ENCODE data around the gene DCP1A. TPM values are rescaled to one million over a fixed set of nuclear protein-coding genes. Genes with fewer than 3 reads are reported as not detected.
"Not testable (repeated sequence)": the region's sequence is repeated elsewhere in the genome, so short reads cannot be mapped to it uniquely, and the experiment has no call there.

DCP1A gene
- polyA plus RNA-seq: 65.0 TPM

- no peaks in the 10 kb centered on the region for H3K9me3 Mint-ChIP-seq
- peak within 1 kb of the TSS; percentile 97 to 98 (median 98) for H3K27ac Mint-ChIP-seq
- peak within 1 kb of the TSS; percentile 98 to 100 (median 98) for H3K4me3 Mint-ChIP-seq
- H3K27me3 Mint-ChIP-seq: no peaks in the 10 kb centered on the region
- peaks cover 16 to 32% (median 26%) of the 10 kb centered on the region in 3 donors for H3K4me1 Mint-ChIP-seq
- H3K36me3 Mint-ChIP-seq: peaks cover 2% of the 10 kb centered on the region
Measured at GRCh38 chr3:53347261-53348064, at the start of gene DCP1A. TSS of gene DCP1A (minus strand) at chr3:53347543. CDS start at chr3:53347517, 26 bp downstream.

- H3K27ac Mint-ChIP-seq: no peak overlapping the region
Measured at GRCh38 chr3:53384465-53385423, 37.4 kb upstream of the DCP1A start.

GRCh38 chr3:53382106-53382505 lies 34.8 kb upstream of the DCP1A start:
- H3K4me1 Mint-ChIP-seq: peaks cover 0 to 2% (median 0%) of the 10 kb centered on the region in 3 donors
- no peak overlapping the region for H3K27ac Mint-ChIP-seq
- H3K36me3 Mint-ChIP-seq: no peaks in the 10 kb centered on the region
- H3K9me3 Mint-ChIP-seq: peaks cover 0 to 5% (median 0%) of the 10 kb centered on the region in 3 donors
- no peak overlapping the region for H3K4me3 Mint-ChIP-seq
- peaks cover 5% of the 10 kb centered on the region for H3K27me3 Mint-ChIP-seq

More at GRCh38 chr3:53384465-53385423, 37.4 kb upstream of the DCP1A start:
- Mint-ChIP-seq H3K4me3 (no peak overlapping the region), H3K4me1 (peaks cover 0 to 2% (median 0%) of the 10 kb centered on the region in 3 donors), H3K9me3 (peaks cover 0 to 3% (median 0%) of the 10 kb centered on the region in 3 donors), H3K36me3 (no peaks in the 10 kb centered on the region), H3K27me3 (peaks cover 8% of the 10 kb centered on the region)

- Mint-ChIP-seq H3K9me3 (peaks cover 0 to 5% (median 0%) of the 10 kb centered on the region in 3 donors), H3K36me3 (no peaks in the 10 kb centered on the region)
Measured at GRCh38 chr3:53380306-53380705, 33.0 kb upstream of the DCP1A start.

GRCh38 chr3:53379898-53380297 lies 32.6 kb upstream of the DCP1A start:
- Mint-ChIP-seq H3K9me3 (peaks cover 0 to 5% (median 0%) of the 10 kb centered on the region in 3 donors), H3K27me3 (peaks cover 4% of the 10 kb centered on the region), H3K4me3 (no peak overlapping the region), H3K36me3 (no peaks in the 10 kb centered on the region), H3K4me1 (peaks cover 0 to 2% (median 0%) of the 10 kb centered on the region in 3 donors), H3K27ac (no peak overlapping the region)

More at GRCh38 chr3:53380306-53380705, 33.0 kb upstream of the DCP1A start:
- no peak overlapping the region for H3K27ac Mint-ChIP-seq
- peaks cover 4% of the 10 kb centered on the region for H3K27me3 Mint-ChIP-seq
- no peak overlapping the region for H3K4me3 Mint-ChIP-seq
- H3K4me1 Mint-ChIP-seq: peaks cover 0 to 2% (median 0%) of the 10 kb centered on the region in 3 donors

GRCh38 chr3:53377794-53378193 lies 30.5 kb upstream of the DCP1A start:
- Mint-ChIP-seq H3K9me3 (peaks cover 0 to 5% (median 0%) of the 10 kb centered on the region in 3 donors), H3K36me3 (no peaks in the 10 kb centered on the region), H3K27ac (no peak overlapping the region), H3K4me1 (no peaks in the 10 kb centered on the region), H3K27me3 (peaks cover 14% of the 10 kb centered on the region), H3K4me3 (no peak overlapping the region)

- Mint-ChIP-seq H3K36me3 (no peaks in the 10 kb centered on the region), H3K9me3 (peaks cover 0 to 2% (median 0%) of the 10 kb centered on the region in 3 donors), H3K4me1 (no peaks in the 10 kb centered on the region), H3K27me3 (peaks cover 14% of the 10 kb centered on the region), H3K27ac (no peak overlapping the region), H3K4me3 (no peak overlapping the region)
Measured at GRCh38 chr3:53376679-53377078, 29.3 kb upstream of the DCP1A start.

- Mint-ChIP-seq H3K27me3 (peaks cover 13% of the 10 kb centered on the region), H3K4me1 (no peaks in the 10 kb centered on the region), H3K4me3 (no peak overlapping the region), H3K27ac (peak overlapping the region in 1 of 3 donors; percentile 28), H3K9me3 (peaks cover 0 to 2% (median 0%) of the 10 kb centered on the region in 3 donors), H3K36me3 (no peaks in the 10 kb centered on the region)
Measured at GRCh38 chr3:53375019-53375418, 27.7 kb upstream of the DCP1A start.

- H3K9me3 Mint-ChIP-seq, H3K4me3 Mint-ChIP-seq, H3K36me3 Mint-ChIP-seq: not testable (repeated sequence)
Measured at GRCh38 chr3:53370719-53371118, 23.4 kb upstream of the DCP1A start.

GRCh38 chr3:53361852-53362251 lies 14.5 kb upstream of the DCP1A start:
- Mint-ChIP-seq H3K27me3 (no peaks in the 10 kb centered on the region), H3K4me1 (no peaks in the 10 kb centered on the region), H3K36me3 (no peaks in the 10 kb centered on the region), H3K27ac (no peak overlapping the region), H3K4me3 (no peak overlapping the region), H3K9me3 (no peaks in the 10 kb centered on the region)

More at GRCh38 chr3:53370719-53371118, 23.4 kb upstream of the DCP1A start:
- H3K27me3 Mint-ChIP-seq: peaks cover 11% of the 10 kb centered on the region
- H3K27ac Mint-ChIP-seq, H3K4me1 Mint-ChIP-seq: not testable (repeated sequence)

GRCh38 chr3:53357458-53357857 lies 10.1 kb upstream of the DCP1A start:
- H3K36me3 Mint-ChIP-seq: no peaks in the 10 kb centered on the region

GRCh38 chr3:53354945-53355498 lies 7.7 kb upstream of the DCP1A start:
- peaks cover 0 to 3% (median 3%) of the 10 kb centered on the region in 3 donors for H3K4me1 Mint-ChIP-seq
- H3K27me3 Mint-ChIP-seq: no peaks in the 10 kb centered on the region
- no peaks in the 10 kb centered on the region for H3K36me3 Mint-ChIP-seq
- H3K4me3 Mint-ChIP-seq: no peak overlapping the region
- no peak overlapping the region for H3K27ac Mint-ChIP-seq
- H3K9me3 Mint-ChIP-seq: no peaks in the 10 kb centered on the region

More at GRCh38 chr3:53357458-53357857, 10.1 kb upstream of the DCP1A start:
- no peak overlapping the region for H3K4me3 Mint-ChIP-seq
- H3K9me3 Mint-ChIP-seq: no peaks in the 10 kb centered on the region
- peaks cover 0 to 2% (median 0%) of the 10 kb centered on the region in 3 donors for H3K4me1 Mint-ChIP-seq
- no peaks in the 10 kb centered on the region for H3K27me3 Mint-ChIP-seq
- no peak overlapping the region for H3K27ac Mint-ChIP-seq

- Mint-ChIP-seq H3K27ac (no peak overlapping the region), H3K36me3 (no peaks in the 10 kb centered on the region), H3K27me3 (no peaks in the 10 kb centered on the region), H3K4me1 (peaks cover 0 to 3% (median 3%) of the 10 kb centered on the region in 3 donors), H3K9me3 (no peaks in the 10 kb centered on the region), H3K4me3 (peak overlapping the region in 1 of 4 donors; percentile 20)
Measured at GRCh38 chr3:53353202-53353601, 5.9 kb upstream of the DCP1A start.

- H3K9me3 Mint-ChIP-seq: no peaks in the 10 kb centered on the region
- peak overlapping the region in 2 of 4 donors; percentile 32 to 66 for H3K4me3 Mint-ChIP-seq
- H3K27ac Mint-ChIP-seq: peak overlapping the region; percentile 14 to 75 (median 40)
Measured at GRCh38 chr3:53350652-53351051, 3.3 kb upstream of the DCP1A start.

More at GRCh38 chr3:53350652-53351051, 3.3 kb upstream of the DCP1A start:
- Mint-ChIP-seq H3K36me3 (no peaks in the 10 kb centered on the region), H3K4me1 (peaks cover 5 to 22% (median 20%) of the 10 kb centered on the region in 3 donors), H3K27me3 (no peaks in the 10 kb centered on the region)
